DOHH2 (cell line): ENCODE measurements around the gene NEURL1.

ENCODE experiments used
- EZH2phosphoT487 ChIP-seq: fragments of 200-600 bp; sonication (generic); IDR thresholded peaks from 2 replicates; pipeline ENCODE4 v1.6.1; 2017; ENCODE audit warnings: borderline replicate concordance, mild to moderate bottlenecking, antibody characterized with exemption, low read length, moderate library complexity, mixed read lengths
- TF ChIP-seq, protein P1 (sequence below): fragments of 200-600 bp; sonication (generic); IDR thresholded peaks from one replicate; pipeline ENCODE4 v1.5.1; 2014; ENCODE audit warnings: antibody characterized with exemption, mild to moderate bottlenecking, low read depth, low read length; ENCODE audit not compliant: poor library complexity, severe bottlenecking

GRCh38 chr10:103447187-103447586 lies 46.3 kb upstream of the NEURL1 start:
- no peak for TF ChIP-seq EZH2phosphoT487
- TF ChIP-seq, protein P1, sequence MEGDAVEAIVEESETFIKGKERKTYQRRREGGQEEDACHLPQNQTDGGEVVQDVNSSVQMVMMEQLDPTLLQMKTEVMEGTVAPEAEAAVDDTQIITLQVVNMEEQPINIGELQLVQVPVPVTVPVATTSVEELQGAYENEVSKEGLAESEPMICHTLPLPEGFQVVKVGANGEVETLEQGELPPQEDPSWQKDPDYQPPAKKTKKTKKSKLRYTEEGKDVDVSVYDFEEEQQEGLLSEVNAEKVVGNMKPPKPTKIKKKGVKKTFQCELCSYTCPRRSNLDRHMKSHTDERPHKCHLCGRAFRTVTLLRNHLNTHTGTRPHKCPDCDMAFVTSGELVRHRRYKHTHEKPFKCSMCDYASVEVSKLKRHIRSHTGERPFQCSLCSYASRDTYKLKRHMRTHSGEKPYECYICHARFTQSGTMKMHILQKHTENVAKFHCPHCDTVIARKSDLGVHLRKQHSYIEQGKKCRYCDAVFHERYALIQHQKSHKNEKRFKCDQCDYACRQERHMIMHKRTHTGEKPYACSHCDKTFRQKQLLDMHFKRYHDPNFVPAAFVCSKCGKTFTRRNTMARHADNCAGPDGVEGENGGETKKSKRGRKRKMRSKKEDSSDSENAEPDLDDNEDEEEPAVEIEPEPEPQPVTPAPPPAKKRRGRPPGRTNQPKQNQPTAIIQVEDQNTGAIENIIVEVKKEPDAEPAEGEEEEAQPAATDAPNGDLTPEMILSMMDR: no peak
